PC-3 (cell line): ENCODE data around the gene SLAIN1.

Experiments used
- EZH2 ChIP-seq: fragments of 300-600 bp; sonication (generic); IDR thresholded peaks from one replicate; pipeline ENCODE4 v1.6.1; 2017; ENCODE audit warnings: antibody characterized with exemption, mild to moderate bottlenecking, low read length; ENCODE audit not compliant: unreplicated experiment
- EZH2phosphoT487 ChIP-seq: fragments of 300-600 bp; sonication (generic); IDR thresholded peaks from 2 replicates; pipeline ENCODE4 v1.6.1; 2018; ENCODE audit warnings: mild to moderate bottlenecking, antibody characterized with exemption, low read length, borderline replicate concordance
- TF ChIP-seq, protein P1 (sequence below): fragments of 300-600 bp; sonication (generic); conservative IDR thresholded peaks from 2 replicates; pipeline ENCODE4 v1.5.1; 2017; ENCODE audit warnings: antibody characterized with exemption, low read depth, mild to moderate bottlenecking, low read length

DNA sequence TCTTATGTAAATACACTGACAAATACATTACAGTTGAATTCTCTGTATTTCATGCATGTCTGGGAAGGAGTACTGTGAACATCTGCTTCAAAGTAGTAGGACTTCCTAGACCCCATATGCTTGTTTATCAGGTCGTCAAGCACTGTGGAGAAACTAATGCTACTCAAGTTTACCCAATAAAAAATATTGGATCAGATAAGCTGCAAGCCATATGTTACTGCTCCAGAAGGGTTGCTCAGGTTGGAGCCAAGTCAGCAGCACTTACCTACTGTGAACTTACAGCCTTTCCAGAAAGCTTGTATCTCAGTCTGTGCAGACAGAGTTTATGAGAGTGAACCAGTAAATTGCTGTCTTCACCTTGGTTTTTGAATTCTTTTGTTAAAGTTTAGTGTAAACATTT lies 36.2 kb downstream of the SLAIN1 start:
- TF ChIP-seq, protein P1, sequence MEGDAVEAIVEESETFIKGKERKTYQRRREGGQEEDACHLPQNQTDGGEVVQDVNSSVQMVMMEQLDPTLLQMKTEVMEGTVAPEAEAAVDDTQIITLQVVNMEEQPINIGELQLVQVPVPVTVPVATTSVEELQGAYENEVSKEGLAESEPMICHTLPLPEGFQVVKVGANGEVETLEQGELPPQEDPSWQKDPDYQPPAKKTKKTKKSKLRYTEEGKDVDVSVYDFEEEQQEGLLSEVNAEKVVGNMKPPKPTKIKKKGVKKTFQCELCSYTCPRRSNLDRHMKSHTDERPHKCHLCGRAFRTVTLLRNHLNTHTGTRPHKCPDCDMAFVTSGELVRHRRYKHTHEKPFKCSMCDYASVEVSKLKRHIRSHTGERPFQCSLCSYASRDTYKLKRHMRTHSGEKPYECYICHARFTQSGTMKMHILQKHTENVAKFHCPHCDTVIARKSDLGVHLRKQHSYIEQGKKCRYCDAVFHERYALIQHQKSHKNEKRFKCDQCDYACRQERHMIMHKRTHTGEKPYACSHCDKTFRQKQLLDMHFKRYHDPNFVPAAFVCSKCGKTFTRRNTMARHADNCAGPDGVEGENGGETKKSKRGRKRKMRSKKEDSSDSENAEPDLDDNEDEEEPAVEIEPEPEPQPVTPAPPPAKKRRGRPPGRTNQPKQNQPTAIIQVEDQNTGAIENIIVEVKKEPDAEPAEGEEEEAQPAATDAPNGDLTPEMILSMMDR: no peak
- no peak for TF ChIP-seq EZH2phosphoT487
- no peak for TF ChIP-seq EZH2
